ENCODE data around the gene IRX2. TPM values are rescaled to one million over a fixed set of nuclear protein-coding genes. Genes with fewer than 3 reads are reported as not detected.

IRX2 gene
- total and polyA plus RNA-seq, 10 of the 15 experiments (the other 5 are each of a cell fraction or from before 2014, with no cell fraction given): not detected

DNA sequence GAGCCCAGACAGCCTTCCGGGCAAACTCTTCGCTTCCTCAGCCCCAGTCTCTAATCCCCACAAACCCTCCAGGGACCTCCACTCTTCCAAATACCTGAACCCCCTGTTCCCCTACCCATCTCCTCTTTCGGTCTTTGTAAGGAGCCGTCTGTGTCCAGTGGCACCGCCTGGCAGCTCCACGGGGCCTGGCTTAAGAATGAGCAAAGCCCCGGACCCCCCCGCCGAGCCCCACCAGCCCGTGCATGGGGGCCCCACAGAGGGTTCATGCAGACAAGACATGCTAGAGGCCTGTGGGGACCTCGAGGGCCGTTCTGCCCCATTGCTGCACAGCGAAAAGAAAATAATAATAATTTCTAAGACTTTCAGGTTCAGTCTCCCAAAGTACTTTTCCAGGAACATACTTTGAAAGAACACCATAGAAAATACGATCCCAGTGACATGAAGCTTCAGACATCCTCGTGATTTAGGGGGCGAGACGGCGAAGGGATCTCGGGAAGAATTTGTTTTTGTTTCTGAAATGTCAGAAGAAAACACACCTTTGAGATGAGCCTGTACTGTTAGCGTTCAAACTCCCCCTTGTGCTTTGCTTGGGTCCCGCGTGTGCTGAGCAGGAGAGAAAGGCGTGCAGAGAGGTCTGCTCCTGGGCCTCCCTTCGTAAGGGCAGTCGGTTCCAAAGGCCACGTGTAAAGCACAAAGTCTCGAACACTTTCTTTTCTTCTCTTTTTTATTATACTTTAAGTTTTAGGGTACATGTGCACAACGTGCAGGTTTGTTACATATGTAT is 49.2 kb downstream of the IRX2 start:
- intact Hi-C loops (cut with micrococcal nuclease; ENCODE audit: unreplicated experiment): no loop called here
- POLR2A ChIA-PET: no interaction called here
- DNase-seq (ENCODE audit: low read depth, low spot score): no peak
- no peak overlapping the region for H3K27ac ChIP-seq (ENCODE audit: control insufficient read depth, insufficient read depth)
- in situ Hi-C loops (cut with MboI): no loop called here
- RAD21 ChIA-PET (ENCODE audit: unreplicated experiment): no interaction called here
- no peak overlapping the region for H3K4me3 ChIP-seq
- H3K79me2 ChIP-seq (ENCODE audit: control insufficient read depth, insufficient read depth, low read length): no peaks in the 10 kb centered on the region
- H3K36me3 ChIP-seq (ENCODE audit: control insufficient read depth in 2 of 2, insufficient read depth in 2 of 2, low read length in 1 of 2): no peaks in the 10 kb centered on the region
- ATAC-seq: no peak
- no peak for FAIRE-seq
- no peaks in the 10 kb centered on the region for H4K20me1 ChIP-seq (ENCODE audit: control insufficient read depth, insufficient read depth)
- H3K9ac ChIP-seq (ENCODE audit: control insufficient read depth, insufficient read depth, low read length): no peak overlapping the region
- no peak overlapping the region for H3K4me2 ChIP-seq (ENCODE audit: control insufficient read depth, insufficient read depth)
- SMC1A ChIA-PET (ENCODE audit: uncharacterized antibody, unreplicated experiment): no interaction called here
- no peaks in the 10 kb centered on the region for H3K4me1 ChIP-seq (ENCODE audit: control insufficient read depth, insufficient read depth, low read length)
- H3K27me3 ChIP-seq (replicated peaks in 1 of 2; ENCODE audit: control insufficient read depth in 2 of 2, insufficient read depth in 2 of 2, low read length in 1 of 2): no peaks in the 10 kb centered on the region
- CTCF ChIA-PET: no interaction called here
- H3K9me3 ChIP-seq (replicated peaks; ENCODE audit: control insufficient read depth, insufficient read depth, low read length): no peaks in the 10 kb centered on the region; the same call in 2 of the 3 replicates
- no peak overlapping the region for H2AFZ ChIP-seq (ENCODE audit: control insufficient read depth, low read depth, low read length)
- BruUV-seq (replicated peaks): no TSS peak
- WGBS (ENCODE audit: insufficient coverage, insufficient replicate concordance, low lambda C conversion rate, missing lambda C conversion rate): 42% methylated on average over 28 of the region's 28 CpGs
- TF ChIP-seq, protein P1, sequence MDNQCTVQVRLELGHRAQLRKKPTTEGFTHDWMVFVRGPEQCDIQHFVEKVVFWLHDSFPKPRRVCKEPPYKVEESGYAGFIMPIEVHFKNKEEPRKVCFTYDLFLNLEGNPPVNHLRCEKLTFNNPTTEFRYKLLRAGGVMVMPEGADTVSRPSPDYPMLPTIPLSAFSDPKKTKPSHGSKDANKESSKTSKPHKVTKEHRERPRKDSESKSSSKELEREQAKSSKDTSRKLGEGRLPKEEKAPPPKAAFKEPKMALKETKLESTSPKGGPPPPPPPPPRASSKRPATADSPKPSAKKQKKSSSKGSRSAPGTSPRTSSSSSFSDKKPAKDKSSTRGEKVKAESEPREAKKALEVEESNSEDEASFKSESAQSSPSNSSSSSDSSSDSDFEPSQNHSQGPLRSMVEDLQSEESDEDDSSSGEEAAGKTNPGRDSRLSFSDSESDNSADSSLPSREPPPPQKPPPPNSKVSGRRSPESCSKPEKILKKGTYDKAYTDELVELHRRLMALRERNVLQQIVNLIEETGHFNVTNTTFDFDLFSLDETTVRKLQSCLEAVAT (IDR thresholded peaks at IDR 0.05): no peak
- TF ChIP-seq JUNB (IDR thresholded peaks at IDR 0.05) (no peak), ASH2L (IDR thresholded peaks at IDR 0.05; ENCODE audit: borderline replicate concordance, low read depth) (no peak), MYB (IDR thresholded peaks at IDR 0.05; ENCODE audit: borderline replicate concordance, low read depth, low read length) (no peak), MEF2B (IDR thresholded peaks at IDR 0.05; ENCODE audit: partially characterized antibody, poor library complexity, severe bottlenecking) (no peak)
- TF ChIP-seq, protein P2, sequence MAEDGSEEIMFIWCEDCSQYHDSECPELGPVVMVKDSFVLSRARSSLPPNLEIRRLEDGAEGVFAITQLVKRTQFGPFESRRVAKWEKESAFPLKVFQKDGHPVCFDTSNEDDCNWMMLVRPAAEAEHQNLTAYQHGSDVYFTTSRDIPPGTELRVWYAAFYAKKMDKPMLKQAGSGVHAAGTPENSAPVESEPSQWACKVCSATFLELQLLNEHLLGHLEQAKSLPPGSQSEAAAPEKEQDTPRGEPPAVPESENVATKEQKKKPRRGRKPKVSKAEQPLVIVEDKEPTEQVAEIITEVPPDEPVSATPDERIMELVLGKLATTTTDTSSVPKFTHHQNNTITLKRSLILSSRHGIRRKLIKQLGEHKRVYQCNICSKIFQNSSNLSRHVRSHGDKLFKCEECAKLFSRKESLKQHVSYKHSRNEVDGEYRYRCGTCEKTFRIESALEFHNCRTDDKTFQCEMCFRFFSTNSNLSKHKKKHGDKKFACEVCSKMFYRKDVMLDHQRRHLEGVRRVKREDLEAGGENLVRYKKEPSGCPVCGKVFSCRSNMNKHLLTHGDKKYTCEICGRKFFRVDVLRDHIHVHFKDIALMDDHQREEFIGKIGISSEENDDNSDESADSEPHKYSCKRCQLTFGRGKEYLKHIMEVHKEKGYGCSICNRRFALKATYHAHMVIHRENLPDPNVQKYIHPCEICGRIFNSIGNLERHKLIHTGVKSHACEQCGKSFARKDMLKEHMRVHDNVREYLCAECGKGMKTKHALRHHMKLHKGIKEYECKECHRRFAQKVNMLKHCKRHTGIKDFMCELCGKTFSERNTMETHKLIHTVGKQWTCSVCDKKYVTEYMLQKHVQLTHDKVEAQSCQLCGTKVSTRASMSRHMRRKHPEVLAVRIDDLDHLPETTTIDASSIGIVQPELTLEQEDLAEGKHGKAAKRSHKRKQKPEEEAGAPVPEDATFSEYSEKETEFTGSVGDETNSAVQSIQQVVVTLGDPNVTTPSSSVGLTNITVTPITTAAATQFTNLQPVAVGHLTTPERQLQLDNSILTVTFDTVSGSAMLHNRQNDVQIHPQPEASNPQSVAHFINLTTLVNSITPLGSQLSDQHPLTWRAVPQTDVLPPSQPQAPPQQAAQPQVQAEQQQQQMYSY (CRISPR knock-in tag; IDR thresholded peaks at IDR 0.05): no peak
